HepG2 (cell line): ENCODE data around the gene RNGTT.

Experiments used
- FOSL1 ChIP-seq: sonication (generic); formaldehyde crosslinking; IDR thresholded peaks from 2 replicates; pipeline ENCODE4 v1.9.0; 2021; ENCODE audit warnings: missing genetic modification reagents, borderline replicate concordance
- MXI1 ChIP-seq: IDR thresholded peaks from 3 replicates; pipeline ENCODE4 v1.6.1; 2012; ENCODE audit warnings: low read depth, low read length, inconsistent platforms, borderline replicate concordance
- RXRA ChIP-seq: sonication (generic); formaldehyde crosslinking; IDR thresholded peaks from 2 replicates; pipeline ENCODE4 v1.5.1; 2020; ENCODE audit warnings: missing genetic modification reagents
- SIN3A ChIP-seq: IDR thresholded peaks from 2 replicates; pipeline ENCODE4 v1.6.1; 2011; ENCODE audit warnings: low read depth, mild to moderate bottlenecking, control low read depth, low read length, borderline replicate concordance
- STAT6 ChIP-seq: sonication (generic); formaldehyde crosslinking; IDR thresholded peaks from 2 replicates; pipeline ENCODE4 v1.4.0; 2020; ENCODE audit warnings: missing genetic modification reagents, mild to moderate bottlenecking, borderline replicate concordance
- ZNF619 ChIP-seq: sonication (generic); formaldehyde crosslinking; IDR thresholded peaks from 2 replicates; pipeline ENCODE4 v1.4.0; 2020; ENCODE audit warnings: mild to moderate bottlenecking, missing genetic modification reagents
- TF ChIP-seq, protein P1 (sequence below): sonication (generic); formaldehyde crosslinking; IDR thresholded peaks from 2 replicates; pipeline ENCODE4 v1.9.0; 2021; ENCODE audit warnings: mild to moderate bottlenecking, missing genetic modification reagents
- TF ChIP-seq, protein P2 (sequence below), 2 experiments: sonication (generic) in 1 of 2; formaldehyde crosslinking in 1 of 2; IDR thresholded peaks; 2 replicates each; pipeline versions ENCODE4 v1.5.1 to v1.6.1; 2011 to 2020; ENCODE audit warnings: borderline replicate concordance in 1 of 2, low read depth in 1 of 2, low read length in 1 of 2, mild to moderate bottlenecking in 1 of 2, missing genetic modification reagents in 1 of 2, moderate library complexity in 1 of 2
- TF ChIP-seq, protein P3 (sequence below): sonication (generic); formaldehyde crosslinking; IDR thresholded peaks from 2 replicates; pipeline ENCODE4 v1.5.0; 2020; ENCODE audit warnings: mild to moderate bottlenecking, missing genetic modification reagents, moderate library complexity

DNA sequence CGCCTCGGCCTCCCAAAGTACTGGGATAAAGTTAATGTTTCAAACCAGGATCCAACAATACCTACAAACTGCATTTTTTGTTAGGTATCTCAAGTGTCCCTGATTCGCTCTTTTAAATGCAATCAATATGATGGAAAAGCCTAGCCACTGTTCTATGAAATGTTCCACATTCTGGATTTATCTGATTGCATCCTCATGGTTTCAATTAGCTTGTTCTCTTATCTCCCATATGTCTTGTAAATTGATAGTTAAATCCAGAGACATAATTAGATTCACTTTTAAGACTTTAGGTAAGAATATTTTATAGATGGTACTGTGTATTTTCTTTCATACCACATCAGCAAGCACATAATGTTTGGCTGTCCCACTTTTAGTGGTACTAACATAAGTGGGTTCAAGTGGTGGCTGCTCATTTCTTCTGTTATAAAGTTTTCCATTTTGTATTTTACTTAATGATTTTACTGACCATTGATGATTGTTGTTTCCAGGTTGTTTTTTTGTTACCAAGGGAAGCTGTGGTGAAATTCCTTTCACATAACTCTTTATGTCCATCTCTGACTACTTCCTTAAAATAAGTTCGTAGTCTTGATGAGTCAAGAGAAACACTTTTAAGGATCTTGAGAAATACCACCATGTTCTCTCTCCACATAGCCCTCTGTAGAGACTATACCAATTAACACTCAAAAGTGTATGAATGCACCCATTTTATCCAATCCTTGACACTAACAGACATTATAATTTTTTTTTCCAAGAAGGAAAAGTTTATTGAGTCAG lies 40.5 kb downstream of the RNGTT start:
- TF ChIP-seq SIN3A (no peak), FOSL1 (no peak), ZNF619 (CRISPR knock-in tag) (no peak), MXI1 (no peak), STAT6 (CRISPR knock-in tag) (no peak), RXRA (no peak)
- TF ChIP-seq, protein P1, sequence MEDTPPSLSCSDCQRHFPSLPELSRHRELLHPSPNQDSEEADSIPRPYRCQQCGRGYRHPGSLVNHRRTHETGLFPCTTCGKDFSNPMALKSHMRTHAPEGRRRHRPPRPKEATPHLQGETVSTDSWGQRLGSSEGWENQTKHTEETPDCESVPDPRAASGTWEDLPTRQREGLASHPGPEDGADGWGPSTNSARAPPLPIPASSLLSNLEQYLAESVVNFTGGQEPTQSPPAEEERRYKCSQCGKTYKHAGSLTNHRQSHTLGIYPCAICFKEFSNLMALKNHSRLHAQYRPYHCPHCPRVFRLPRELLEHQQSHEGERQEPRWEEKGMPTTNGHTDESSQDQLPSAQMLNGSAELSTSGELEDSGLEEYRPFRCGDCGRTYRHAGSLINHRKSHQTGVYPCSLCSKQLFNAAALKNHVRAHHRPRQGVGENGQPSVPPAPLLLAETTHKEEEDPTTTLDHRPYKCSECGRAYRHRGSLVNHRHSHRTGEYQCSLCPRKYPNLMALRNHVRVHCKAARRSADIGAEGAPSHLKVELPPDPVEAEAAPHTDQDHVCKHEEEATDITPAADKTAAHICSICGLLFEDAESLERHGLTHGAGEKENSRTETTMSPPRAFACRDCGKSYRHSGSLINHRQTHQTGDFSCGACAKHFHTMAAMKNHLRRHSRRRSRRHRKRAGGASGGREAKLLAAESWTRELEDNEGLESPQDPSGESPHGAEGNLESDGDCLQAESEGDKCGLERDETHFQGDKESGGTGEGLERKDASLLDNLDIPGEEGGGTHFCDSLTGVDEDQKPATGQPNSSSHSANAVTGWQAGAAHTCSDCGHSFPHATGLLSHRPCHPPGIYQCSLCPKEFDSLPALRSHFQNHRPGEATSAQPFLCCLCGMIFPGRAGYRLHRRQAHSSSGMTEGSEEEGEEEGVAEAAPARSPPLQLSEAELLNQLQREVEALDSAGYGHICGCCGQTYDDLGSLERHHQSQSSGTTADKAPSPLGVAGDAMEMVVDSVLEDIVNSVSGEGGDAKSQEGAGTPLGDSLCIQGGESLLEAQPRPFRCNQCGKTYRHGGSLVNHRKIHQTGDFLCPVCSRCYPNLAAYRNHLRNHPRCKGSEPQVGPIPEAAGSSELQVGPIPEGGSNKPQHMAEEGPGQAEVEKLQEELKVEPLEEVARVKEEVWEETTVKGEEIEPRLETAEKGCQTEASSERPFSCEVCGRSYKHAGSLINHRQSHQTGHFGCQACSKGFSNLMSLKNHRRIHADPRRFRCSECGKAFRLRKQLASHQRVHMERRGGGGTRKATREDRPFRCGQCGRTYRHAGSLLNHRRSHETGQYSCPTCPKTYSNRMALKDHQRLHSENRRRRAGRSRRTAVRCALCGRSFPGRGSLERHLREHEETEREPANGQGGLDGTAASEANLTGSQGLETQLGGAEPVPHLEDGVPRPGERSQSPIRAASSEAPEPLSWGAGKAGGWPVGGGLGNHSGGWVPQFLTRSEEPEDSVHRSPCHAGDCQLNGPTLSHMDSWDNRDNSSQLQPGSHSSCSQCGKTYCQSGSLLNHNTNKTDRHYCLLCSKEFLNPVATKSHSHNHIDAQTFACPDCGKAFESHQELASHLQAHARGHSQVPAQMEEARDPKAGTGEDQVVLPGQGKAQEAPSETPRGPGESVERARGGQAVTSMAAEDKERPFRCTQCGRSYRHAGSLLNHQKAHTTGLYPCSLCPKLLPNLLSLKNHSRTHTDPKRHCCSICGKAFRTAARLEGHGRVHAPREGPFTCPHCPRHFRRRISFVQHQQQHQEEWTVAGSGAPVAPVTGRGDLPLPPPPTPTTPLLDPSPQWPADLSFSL (CRISPR knock-in tag): no peak
- TF ChIP-seq, protein P2, sequence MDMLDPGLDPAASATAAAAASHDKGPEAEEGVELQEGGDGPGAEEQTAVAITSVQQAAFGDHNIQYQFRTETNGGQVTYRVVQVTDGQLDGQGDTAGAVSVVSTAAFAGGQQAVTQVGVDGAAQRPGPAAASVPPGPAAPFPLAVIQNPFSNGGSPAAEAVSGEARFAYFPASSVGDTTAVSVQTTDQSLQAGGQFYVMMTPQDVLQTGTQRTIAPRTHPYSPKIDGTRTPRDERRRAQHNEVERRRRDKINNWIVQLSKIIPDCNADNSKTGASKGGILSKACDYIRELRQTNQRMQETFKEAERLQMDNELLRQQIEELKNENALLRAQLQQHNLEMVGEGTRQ (IDR thresholded peaks at IDR 0.05; ENCODE audit: low read depth, low read length): no peak
- TF ChIP-seq, protein P2 (CRISPR knock-in tag; IDR thresholded peaks at IDR 0.05; ENCODE audit: borderline replicate concordance): no peak
- TF ChIP-seq, protein P3, sequence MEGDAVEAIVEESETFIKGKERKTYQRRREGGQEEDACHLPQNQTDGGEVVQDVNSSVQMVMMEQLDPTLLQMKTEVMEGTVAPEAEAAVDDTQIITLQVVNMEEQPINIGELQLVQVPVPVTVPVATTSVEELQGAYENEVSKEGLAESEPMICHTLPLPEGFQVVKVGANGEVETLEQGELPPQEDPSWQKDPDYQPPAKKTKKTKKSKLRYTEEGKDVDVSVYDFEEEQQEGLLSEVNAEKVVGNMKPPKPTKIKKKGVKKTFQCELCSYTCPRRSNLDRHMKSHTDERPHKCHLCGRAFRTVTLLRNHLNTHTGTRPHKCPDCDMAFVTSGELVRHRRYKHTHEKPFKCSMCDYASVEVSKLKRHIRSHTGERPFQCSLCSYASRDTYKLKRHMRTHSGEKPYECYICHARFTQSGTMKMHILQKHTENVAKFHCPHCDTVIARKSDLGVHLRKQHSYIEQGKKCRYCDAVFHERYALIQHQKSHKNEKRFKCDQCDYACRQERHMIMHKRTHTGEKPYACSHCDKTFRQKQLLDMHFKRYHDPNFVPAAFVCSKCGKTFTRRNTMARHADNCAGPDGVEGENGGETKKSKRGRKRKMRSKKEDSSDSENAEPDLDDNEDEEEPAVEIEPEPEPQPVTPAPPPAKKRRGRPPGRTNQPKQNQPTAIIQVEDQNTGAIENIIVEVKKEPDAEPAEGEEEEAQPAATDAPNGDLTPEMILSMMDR (CRISPR knock-in tag): no peak
